Thyroid gland (tissue), 4 donors: ENCODE measurements around the gene CEP120.

Experiments
- CTCF ChIP-seq, 6 experiments: fragments of 200-600 bp in 3 of 6; fragments of 450-650 bp in 3 of 6; sonication (generic) in 3 of 6; IDR thresholded peaks; one replicate each; pipeline ENCODE4 v1.5.1; 2016 to 2019; ENCODE audit warnings: antibody characterized with exemption in 6 of 6, mild to moderate bottlenecking in 2 of 6, inconsistent platforms in 1 of 6, moderate library complexity in 1 of 6
- POLR2A ChIP-seq, 2 donors: fragments of 450-650 bp; IDR thresholded peaks; one replicate each; pipeline ENCODE4 v1.6.1; 2017; ENCODE audit warnings: antibody characterized with exemption in 2 of 2, mild to moderate bottlenecking in 2 of 2, moderate library complexity in 1 of 2

GRCh38 chr5:123434796-123435195 lies 11.6 kb upstream of the CEP120 start:
- TF ChIP-seq CTCF (IDR thresholded peaks at IDR 0.05) = no peak
- no peak for TF ChIP-seq POLR2A (IDR thresholded peaks at IDR 0.05)
